Loucy (cell line): ENCODE data around the gene TSPAN31.
"Not testable (repeated sequence)": the region's sequence is repeated elsewhere in the genome, so short reads cannot be mapped to it uniquely, and the experiment has no call there.

Experiments used
- H2AFZ ChIP-seq: fragments of 200-600 bp; sonication (generic); 2 replicates; pipeline ENCODE4 v1.6.0; 2016; ENCODE audit warnings: antibody characterized with exemption, mild to moderate bottlenecking, low read length, moderate library complexity
- H3F3A ChIP-seq: fragments of 200-600 bp; 2 replicates; pipeline ENCODE4 v1.6.0; 2016; ENCODE audit warnings: antibody characterized with exemption, low read depth, mild to moderate bottlenecking
- H3K27me3 ChIP-seq: fragments of 200-600 bp; sonication (generic); 2 replicates; pipeline ENCODE4 v1.6.1; 2014; ENCODE audit warnings: low read length, mild to moderate bottlenecking; ENCODE audit not compliant: insufficient read depth, poor library complexity, severe bottlenecking
- H3K36me3 ChIP-seq: fragments of 200-600 bp; sonication (generic); 2 replicates; pipeline ENCODE4 v1.6.1; 2016; ENCODE audit warnings: low read length; ENCODE audit not compliant: insufficient read depth
- H3K4me1 ChIP-seq: fragments of 200-600 bp; sonication (generic); 2 replicates; pipeline ENCODE4 v1.5.1; 2014; ENCODE audit warnings: low read length, mild to moderate bottlenecking; ENCODE audit not compliant: insufficient read depth, poor library complexity, severe bottlenecking
- H3K4me2 ChIP-seq: fragments of 200-600 bp; sonication (generic); 2 replicates; pipeline ENCODE4 v1.6.0; 2014; ENCODE audit warnings: antibody characterized with exemption, low read length, low read depth, mild to moderate bottlenecking; ENCODE audit not compliant: poor library complexity, severe bottlenecking
- H3K4me3 ChIP-seq: fragments of 200-600 bp; sonication (generic); 2 replicates; pipeline ENCODE4 v1.5.1; 2014; ENCODE audit warnings: low read length, mild to moderate bottlenecking, mixed read lengths; ENCODE audit not compliant: poor library complexity, severe bottlenecking
- H3K79me2 ChIP-seq: fragments of 200-600 bp; sonication (generic); 2 replicates; pipeline ENCODE4 v1.6.1; 2014; ENCODE audit warnings: low read length; ENCODE audit not compliant: insufficient read depth
- H3K9ac ChIP-seq: fragments of 200-600 bp; sonication (generic); 2 replicates; pipeline ENCODE4 v1.6.0; 2014; ENCODE audit warnings: mild to moderate bottlenecking, low read depth, low read length, moderate library complexity; ENCODE audit not compliant: poor library complexity, severe bottlenecking
- H3K9me2 ChIP-seq: fragments of 200-600 bp; sonication (generic); replicated peaks from 2 replicates; pipeline ENCODE4 v1.6.1; 2016; ENCODE audit warnings: low read depth, low read length, mixed read lengths
- H3K9me3 ChIP-seq: fragments of 200-600 bp; sonication (generic); 2 replicates; pipeline ENCODE4 v1.6.1; 2014; ENCODE audit warnings: mild to moderate bottlenecking, antibody characterized with exemption, low read length, low read depth; ENCODE audit not compliant: insufficient read depth
- H4K20me1 ChIP-seq: fragments of 200-600 bp; sonication (generic); 2 replicates; pipeline ENCODE4 v1.6.0; 2014; ENCODE audit warnings: antibody characterized with exemption, low read length, mild to moderate bottlenecking; ENCODE audit not compliant: insufficient read depth, poor library complexity, severe bottlenecking
- CTCF ChIP-seq: fragments of 200-600 bp; sonication (generic); conservative IDR thresholded peaks from 2 replicates; pipeline ENCODE4 v1.5.1; 2014; ENCODE audit warnings: mild to moderate bottlenecking, antibody characterized with exemption, low read length
- EZH2phosphoT487 ChIP-seq: fragments of 200-600 bp; IDR thresholded peaks from 2 replicates; pipeline ENCODE4 v1.6.1; 2018; ENCODE audit warnings: antibody characterized with exemption, mild to moderate bottlenecking, moderate library complexity, borderline replicate concordance

Gene TSPAN31

GRCh38 chr12:57771873-57772428, 27.1 kb downstream of the TSPAN31 start, which contains the start of gene METTL1:
Gene METTL1, minus strand, starts transcription at chr12:57772105. Its CDS starts 22 bp downstream, at chr12:57772083.
- H3K9me2 ChIP-seq, result no peaks in the 10 kb centered on the region
- H3K36me3 ChIP-seq, result no peaks in the 10 kb centered on the region
- peak within 1 kb of the TSS; percentile 80 for H2AFZ ChIP-seq
- no peaks in the 10 kb centered on the region for H4K20me1 ChIP-seq
- H3K4me1 ChIP-seq, result peaks cover 11% of the 10 kb centered on the region
- H3K9ac ChIP-seq, result peak within 1 kb of the TSS; percentile 95
- H3K79me2 ChIP-seq, result peaks cover 17% of the 10 kb centered on the region
- H3F3A ChIP-seq, result no peaks in the 10 kb centered on the region
- peak within 1 kb of the TSS; percentile 95 for H3K4me2 ChIP-seq
- TF ChIP-seq CTCF (no peak), EZH2phosphoT487 (no peak)
- peak within 1 kb of the TSS; percentile 80 for H3K4me3 ChIP-seq
- no peaks in the 10 kb centered on the region for H3K27me3 ChIP-seq
- H3K9me3 ChIP-seq, result no peaks in the 10 kb centered on the region

- Histone ChIP-seq H3K27me3 (no peaks in the 10 kb centered on the region), H3K4me2 (peak within 1 kb of the TSS; percentile 95), H3K9me2 (no peaks in the 10 kb centered on the region), H4K20me1 (no peaks in the 10 kb centered on the region), H3F3A (no peaks in the 10 kb centered on the region), H2AFZ (peak within 1 kb of the TSS; percentile 80), H3K9me3 (no peaks in the 10 kb centered on the region), H3K4me1 (peaks cover 11% of the 10 kb centered on the region), H3K79me2 (peaks cover 17% of the 10 kb centered on the region), H3K36me3 (no peaks in the 10 kb centered on the region), H3K4me3 (peak within 1 kb of the TSS; percentile 80), H3K9ac (peak within 1 kb of the TSS; percentile 95)
- TF ChIP-seq CTCF (no peak), EZH2phosphoT487 (no peak)
Observed at GRCh38 chr12:57772429-57773322, 27.8 kb downstream of the TSPAN31 start, which contains the start of gene EEF1AKMT3. Gene EEF1AKMT3, plus strand, starts transcription at chr12:57772614. Its CDS starts 111 bp downstream, at chr12:57772725.

- H3K36me3 ChIP-seq, H3K27me3 ChIP-seq, H2AFZ ChIP-seq, H3K9ac ChIP-seq, H3K4me3 ChIP-seq, H3K9me3 ChIP-seq, H4K20me1 ChIP-seq, H3K9me2 ChIP-seq, H3K4me2 ChIP-seq, H3F3A ChIP-seq: not testable (repeated sequence)
- Histone ChIP-seq H3K79me2 (peaks cover 17% of the 10 kb centered on the region), H3K4me1 (peaks cover 11% of the 10 kb centered on the region)
Observed at GRCh38 chr12:57774634-57775033, 29.8 kb downstream of the TSPAN31 start.
